ENCODE measurements around the gene VTI1A. TPM values are rescaled to one million over a fixed set of nuclear protein-coding genes. Genes with fewer than 3 reads are reported as not detected.

VTI1A gene
- total and polyA plus RNA-seq, 2 of the 13 experiments (the other 11 are each of a cell fraction or from before 2014, with no cell fraction given) = 11.7 to 32.7 TPM

- POLR2A ChIA-PET = no interaction called here
- TF ChIP-seq REXO4 (CRISPR knock-in tag; IDR thresholded peaks at IDR 0.05; ENCODE audit: borderline replicate concordance) = no peak
- no peak for TF ChIP-seq JARID2 (CRISPR knock-in tag; IDR thresholded peaks at IDR 0.05; ENCODE audit: insufficient replicate concordance)
- TF ChIP-seq ZNF605 (CRISPR knock-in tag; IDR thresholded peaks at IDR 0.05) = no peak
- TF ChIP-seq KLF6 (CRISPR knock-in tag; IDR thresholded peaks at IDR 0.05) = no peak
- no peak for TF ChIP-seq RFX3 (CRISPR knock-in tag; IDR thresholded peaks at IDR 0.05)
- TF ChIP-seq ZNF549 (CRISPR knock-in tag; IDR thresholded peaks at IDR 0.05) = no peak
- TF ChIP-seq SRY (CRISPR knock-in tag; IDR thresholded peaks at IDR 0.05) = no peak
- no peak for TF ChIP-seq ARID4A (CRISPR knock-in tag; IDR thresholded peaks at IDR 0.05; ENCODE audit: borderline replicate concordance)
- no peak for TF ChIP-seq ZGPAT (CRISPR knock-in tag; IDR thresholded peaks at IDR 0.05)
- TF ChIP-seq GATA4 (IDR thresholded peaks at IDR 0.05; ENCODE audit: borderline replicate concordance, low read depth) = no peak
- TF ChIP-seq FOXK2 (IDR thresholded peaks at IDR 0.05) = no peak
- no peak for TF ChIP-seq ZBTB3 (CRISPR knock-in tag; IDR thresholded peaks at IDR 0.05; ENCODE audit: borderline replicate concordance, low read depth)
- no peak for TF ChIP-seq SOX5 (CRISPR knock-in tag; IDR thresholded peaks at IDR 0.05; ENCODE audit: borderline replicate concordance)
- TF ChIP-seq RARA (CRISPR knock-in tag; IDR thresholded peaks at IDR 0.05) = no peak
- no peak for TF ChIP-seq ZNF652 (CRISPR knock-in tag; IDR thresholded peaks at IDR 0.05; ENCODE audit: borderline replicate concordance, low read depth)
- TF ChIP-seq CENPX (CRISPR knock-in tag; IDR thresholded peaks at IDR 0.05) = no peak
- TF ChIP-seq ZNF335 (CRISPR knock-in tag; IDR thresholded peaks at IDR 0.05) = no peak
- TF ChIP-seq IRF2 (CRISPR knock-in tag; IDR thresholded peaks at IDR 0.05) = no peak
- no peak for TF ChIP-seq ISL2 (CRISPR knock-in tag; IDR thresholded peaks at IDR 0.05)
- no peak for TF ChIP-seq NONO (IDR thresholded peaks at IDR 0.05)
- no peak for TF ChIP-seq NONO (CRISPR knock-in tag; conservative IDR thresholded peaks at IDR 0.05)
- H3K4me3 ChIP-seq (replicated peaks in 1 of 3; ENCODE audit: insufficient read depth in 1 of 3, low read depth in 2 of 3, low read length in 3 of 3) = no peak overlapping the region
- H4K20me1 ChIP-seq (ENCODE audit: insufficient read depth, low read length) = no peaks in the 10 kb centered on the region
- peaks cover 35% of the 10 kb centered on the region for H3K4me1 ChIP-seq (ENCODE audit: insufficient read depth, low read length)
- H3K27ac ChIP-seq (ENCODE audit: extremely low read length, insufficient read depth, low read length) = no peak overlapping the region
- no peaks in the 10 kb centered on the region for H3K36me3 ChIP-seq (replicated peaks in 1 of 2; ENCODE audit: control insufficient read depth in 1 of 2, insufficient read depth in 2 of 2, low read length in 2 of 2)
- CTCF ChIA-PET (ENCODE audit: low intra/inter-chr PET ratio, low total read pairs) = no interaction called here
- H3K79me2 ChIP-seq (ENCODE audit: insufficient read depth, low read length) = no peaks in the 10 kb centered on the region
- H2AFZ ChIP-seq (ENCODE audit: low read length) = no peak overlapping the region
- no TSS peak for BruUV-seq (replicated peaks)
- DNase-seq (ENCODE audit: low spot score) = no peak
- in situ Hi-C loops (cut with HindIII; ENCODE audit: extremely low pct_ligation_motif_present, low pct_unique_long_range_greater_than_20kb) = no loop called here
- no peak overlapping the region for H3K9ac ChIP-seq (ENCODE audit: insufficient read depth, low read depth, low read length)
- no peak for FAIRE-seq
- ATAC-seq = no peak
- intact Hi-C loops (cut with micrococcal nuclease; ENCODE audit: unreplicated experiment) = no loop called here
- H3K9me3 ChIP-seq (ENCODE audit: low read length) = no peaks in the 10 kb centered on the region
- H3K4me2 ChIP-seq (ENCODE audit: low read depth, low read length) = no peak overlapping the region
- no peaks in the 10 kb centered on the region for H3K27me3 ChIP-seq (ENCODE audit: control insufficient read depth in 1 of 2, insufficient read depth in 2 of 2, low read length in 2 of 2)
- 97% methylated on average over 7 of the region's 7 CpGs for WGBS (ENCODE audit: low lambda C conversion rate)
Observed at GRCh38 chr10:112650588-112651030, 203.6 kb downstream of the VTI1A start.

Measured in HepG2 (cell line).